ENCODE data around the gene KRT3.

KRT3 gene

GRCh38 chr12:52806821-52807543, 11.1 kb upstream of the KRT3 start:
- Histone ChIP-seq H4K20me1 (ENCODE audit: insufficient read depth, low read length) (no peaks in the 10 kb centered on the region), H3K27me3 (replicated peaks; ENCODE audit: insufficient read depth, low read length) (peaks cover 73% of the 10 kb centered on the region), H3K79me2 (ENCODE audit: low read length) (no peaks in the 10 kb centered on the region), H3K4me2 (ENCODE audit: low read depth, low read length) (no peak overlapping the region), H3K4me1 (ENCODE audit: low read length) (no peaks in the 10 kb centered on the region), H3K36me3 (replicated peaks; ENCODE audit: insufficient read depth, low read length) (no peaks in the 10 kb centered on the region), H2AFZ (ENCODE audit: low read length) (no peak overlapping the region), H3K27ac (ENCODE audit: low read length) (no peak overlapping the region), H3K9me3 (replicated peaks; ENCODE audit: insufficient read depth, low read length) (no peaks in the 10 kb centered on the region), H3K9ac (ENCODE audit: low read length) (no peak overlapping the region), H3F3A (ENCODE audit: insufficient read depth, low read length) (no peaks in the 10 kb centered on the region), H3K4me3 (ENCODE audit: low read length) (no peak overlapping the region), H3K9me2 (replicated peaks; ENCODE audit: insufficient read depth, low read length) (no peaks in the 10 kb centered on the region)
- no peak for DNase-seq
- TF ChIP-seq EZH2 (optimal IDR thresholded peaks at IDR 0.05; ENCODE audit: low read depth, low read length), result no peak
- no peak for TF ChIP-seq EZH2phosphoT487 (IDR thresholded peaks at IDR 0.05; ENCODE audit: low read length)
- TF ChIP-seq CTCF (IDR thresholded peaks at IDR 0.05; ENCODE audit: low read length), result no peak

GRCh38 chr12:52806169-52806811, 10.4 kb upstream of the KRT3 start:
- no peak for DNase-seq
- H2AFZ ChIP-seq (ENCODE audit: low read length), result no peak overlapping the region
- no peaks in the 10 kb centered on the region for H3K4me1 ChIP-seq (ENCODE audit: low read length)
- H3K9ac ChIP-seq (ENCODE audit: low read length), result no peak overlapping the region
- no peak for TF ChIP-seq CTCF (IDR thresholded peaks at IDR 0.05; ENCODE audit: low read length)
- no peak for TF ChIP-seq EZH2 (optimal IDR thresholded peaks at IDR 0.05; ENCODE audit: low read depth, low read length)
- no peak for TF ChIP-seq EZH2phosphoT487 (IDR thresholded peaks at IDR 0.05; ENCODE audit: low read length)
- H3K4me2 ChIP-seq (ENCODE audit: low read depth, low read length), result no peak overlapping the region
- peaks cover 71% of the 10 kb centered on the region for H3K27me3 ChIP-seq (replicated peaks; ENCODE audit: insufficient read depth, low read length)
- H4K20me1 ChIP-seq (ENCODE audit: insufficient read depth, low read length), result no peaks in the 10 kb centered on the region
- no peaks in the 10 kb centered on the region for H3K9me2 ChIP-seq (replicated peaks; ENCODE audit: insufficient read depth, low read length)
- no peak overlapping the region for H3K4me3 ChIP-seq (ENCODE audit: low read length)
- no peak overlapping the region for H3K27ac ChIP-seq (ENCODE audit: low read length)
- no peaks in the 10 kb centered on the region for H3F3A ChIP-seq (ENCODE audit: insufficient read depth, low read length)
- H3K79me2 ChIP-seq (ENCODE audit: low read length), result no peaks in the 10 kb centered on the region
- H3K36me3 ChIP-seq (replicated peaks; ENCODE audit: insufficient read depth, low read length), result no peaks in the 10 kb centered on the region
- no peaks in the 10 kb centered on the region for H3K9me3 ChIP-seq (replicated peaks; ENCODE audit: insufficient read depth, low read length)

DNA sequence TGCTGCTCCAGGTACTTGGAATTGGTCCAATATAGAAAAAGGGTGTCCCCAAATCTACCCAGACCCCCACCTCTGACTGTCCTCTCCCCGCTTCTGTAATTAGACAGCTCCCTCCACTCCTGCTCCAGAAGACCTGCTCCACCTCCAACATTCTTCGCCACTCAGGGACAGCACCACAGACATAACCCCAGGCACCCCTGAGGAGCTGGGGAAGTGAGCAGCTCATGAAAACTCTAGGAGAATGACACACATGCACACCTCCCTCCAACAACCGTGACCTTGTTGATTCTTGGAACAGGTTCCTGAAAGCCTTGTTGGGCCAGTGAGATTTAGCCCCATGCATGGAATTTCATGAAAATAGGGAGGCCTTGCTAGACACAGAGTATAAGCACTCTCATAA, 9.8 kb upstream of the KRT3 start:
- no peaks in the 10 kb centered on the region for H3K9me2 ChIP-seq (replicated peaks; ENCODE audit: insufficient read depth, low read length)
- no peaks in the 10 kb centered on the region for H3K79me2 ChIP-seq (ENCODE audit: low read length)
- H3K4me1 ChIP-seq (ENCODE audit: low read length), result no peaks in the 10 kb centered on the region
- no peak for DNase-seq
- H3K9ac ChIP-seq (ENCODE audit: low read length), result no peak overlapping the region
- no peaks in the 10 kb centered on the region for H4K20me1 ChIP-seq (ENCODE audit: insufficient read depth, low read length)
- no peaks in the 10 kb centered on the region for H3K9me3 ChIP-seq (replicated peaks; ENCODE audit: insufficient read depth, low read length)
- H3K27ac ChIP-seq (ENCODE audit: low read length), result no peak overlapping the region
- no peak overlapping the region for H2AFZ ChIP-seq (ENCODE audit: low read length)
- TF ChIP-seq CTCF (IDR thresholded peaks at IDR 0.05; ENCODE audit: low read length) (no peak), EZH2 (optimal IDR thresholded peaks at IDR 0.05; ENCODE audit: low read depth, low read length) (no peak), EZH2phosphoT487 (IDR thresholded peaks at IDR 0.05; ENCODE audit: low read length) (no peak)
- no peak overlapping the region for H3K4me3 ChIP-seq (ENCODE audit: low read length)
- peaks cover 65% of the 10 kb centered on the region for H3K27me3 ChIP-seq (replicated peaks; ENCODE audit: insufficient read depth, low read length)
- H3K4me2 ChIP-seq (ENCODE audit: low read depth, low read length), result no peak overlapping the region
- no peaks in the 10 kb centered on the region for H3F3A ChIP-seq (ENCODE audit: insufficient read depth, low read length)
- no peaks in the 10 kb centered on the region for H3K36me3 ChIP-seq (replicated peaks; ENCODE audit: insufficient read depth, low read length)

Data from MM.1S (cell line).